Esophagus squamous epithelium (tissue), 5 donors: ENCODE measurements around the gene GATA5. TPM values are rescaled to one million over a fixed set of nuclear protein-coding genes. Genes with fewer than 3 reads are reported as not detected.

Experiments used
- DNase-seq: peaks from one replicate; lab custom pipeline; 2025; lab: John Stamatoyannopoulos, UW
- H3K27ac ChIP-seq, 4 donors: fragments of 200-600 bp; sonication (generic); one replicate each; pipeline ENCODE4 v1.5.1; 2016 to 2019; ENCODE audit warnings: mild to moderate bottlenecking in 1 of 4
- H3K27me3 ChIP-seq, 4 donors: fragments of 200-600 bp; sonication (generic); 1 replicate in 3 of 4; 2 replicates in 1 of 4; pipeline versions ENCODE4 v1.5.1 to v1.6.0; 2017 to 2021; ENCODE audit warnings: antibody characterized with exemption in 1 of 4
- H3K36me3 ChIP-seq, 3 donors: fragments of 200-600 bp; sonication (generic); one replicate each; pipeline ENCODE4 v1.5.1; 2016 to 2019
- H3K4me1 ChIP-seq, 3 donors: fragments of 200-600 bp; sonication (generic); one replicate each; pipeline ENCODE4 v1.5.1; 2017 to 2019
- H3K4me3 ChIP-seq, 4 donors: fragments of 200-600 bp; sonication (generic); 1 replicate in 3 of 4; 2 replicates in 1 of 4; pipeline ENCODE4 v1.5.1; 2016 to 2019; ENCODE audit warnings: mild to moderate bottlenecking in 2 of 4, moderate library complexity in 1 of 4
- H3K9me3 ChIP-seq, 3 donors: fragments of 200-600 bp; sonication (generic); one replicate each; pipeline ENCODE4 v1.5.1; 2016 to 2019
- CTCF ChIP-seq, 6 experiments: fragments of 450-650 bp in 4 of 6; fragments of 200-600 bp in 2 of 6; sonication (generic) in 2 of 6; IDR thresholded peaks; one replicate each; pipeline ENCODE4 v1.5.1; 2016 to 2019; ENCODE audit warnings: antibody characterized with exemption in 6 of 6, mild to moderate bottlenecking in 4 of 6, moderate library complexity in 4 of 6
- POLR2A ChIP-seq, 4 donors: fragments of 450-650 bp; IDR thresholded peaks; one replicate each; pipeline ENCODE4 v1.6.1; 2017; ENCODE audit warnings: antibody characterized with exemption in 4 of 4, mild to moderate bottlenecking in 4 of 4, moderate library complexity in 3 of 4
- WGBS, 2 donors: methylation state at CpG; one replicate each; pipeline ENCODE4 v1.1.5; 2018; 5-methylcytosine and 5-hydroxymethylcytosine counted together
- intact Hi-C: fragments of 100-400 bp; cut with DNase I; formaldehyde crosslinking; loops from one replicate; pipeline ENCODE4 v1.15.0; 2022
- total RNA-seq, 4 donors: library from RNA; depleted of rRNA; stranded (reverse); fragments of >200 nt; gene quantifications; one replicate each; pipeline ENCODE4 v1.1.0, GENCODE V29; 2016
- donor health status: DM: yes; HTN: yes; CAD: no.

Gene GATA5
- total RNA-seq: under 1 TPM in 2 of 4 donors, not detected in 2; 0.19 to 0.85 TPM

- Histone ChIP-seq H3K9me3 (no peaks in the 10 kb centered on the region), H3K36me3 (no peaks in the 10 kb centered on the region), H3K27me3 (peaks cover 32 to 95% (median 35%) of the 10 kb centered on the region in 4 donors), H3K4me1 (peaks cover 10 to 29% (median 21%) of the 10 kb centered on the region in 3 donors), H3K4me3 (peak within 1 kb of the TSS in 3 of 4 donors; percentile 16 to 58 (median 38)), H3K27ac (peak within 1 kb of the TSS in 1 of 4 donors; percentile 21)
- no peak for TF ChIP-seq CTCF (IDR thresholded peaks at IDR 0.05)
- TF ChIP-seq POLR2A (IDR thresholded peaks at IDR 0.05): no peak
- no CpG with 5 or more reads among the region's 37 CpGs for WGBS, 2 donors
- no peak for DNase-seq
- intact Hi-C loops: no loop called here
These were observed at the start of gene GATA5 for GRCh38 chr20:62475772-62476055. TSS of gene GATA5 (minus strand) at chr20:62475995. CDS start at chr20:62475521, 474 bp downstream.

GRCh38 chr20:62525014-62525413 is 49.2 kb upstream of the GATA5 start:
- Histone ChIP-seq H3K9me3 (no peaks in the 10 kb centered on the region), H3K36me3 (no peaks in the 10 kb centered on the region), H3K27ac (no peak overlapping the region), H3K27me3 (peaks cover 0 to 84% (median 0%) of the 10 kb centered on the region in 4 donors), H3K4me3 (no peak overlapping the region), H3K4me1 (peaks cover 0 to 16% (median 3%) of the 10 kb centered on the region in 3 donors)
- no peak for TF ChIP-seq CTCF (IDR thresholded peaks at IDR 0.05)
- TF ChIP-seq POLR2A (IDR thresholded peaks at IDR 0.05): no peak
- 71 to 86% methylated on average over 1 of the region's 15 CpGs for WGBS, 2 donors
- no peak for DNase-seq
- intact Hi-C loops: no loop called here

GRCh38 chr20:62524505-62524911 is 48.7 kb upstream of the GATA5 start:
- H3K27me3 ChIP-seq: peaks cover 0 to 84% (median 0%) of the 10 kb centered on the region in 4 donors
- TF ChIP-seq POLR2A (IDR thresholded peaks at IDR 0.05) (no peak), CTCF (IDR thresholded peaks at IDR 0.05) (no peak)

GRCh38 chr20:62523473-62524203 is 47.8 kb upstream of the GATA5 start:
- Histone ChIP-seq H3K27me3 (peaks cover 0 to 84% (median 0%) of the 10 kb centered on the region in 4 donors), H3K4me1 (peaks cover 0 to 16% (median 3%) of the 10 kb centered on the region in 3 donors), H3K4me3 (no peak overlapping the region), H3K36me3 (no peaks in the 10 kb centered on the region), H3K9me3 (no peaks in the 10 kb centered on the region), H3K27ac (no peak overlapping the region)
- DNase-seq: no peak
- WGBS, 2 donors: 13 to 23% methylated on average over 5 to 8 of the region's 26 CpGs
- intact Hi-C loops: no loop called here
- no peak for TF ChIP-seq CTCF (IDR thresholded peaks at IDR 0.05)
- no peak for TF ChIP-seq POLR2A (IDR thresholded peaks at IDR 0.05)

More at GRCh38 chr20:62524505-62524911, 48.7 kb upstream of the GATA5 start:
- intact Hi-C loops: no loop called here
- H3K4me3 ChIP-seq: no peak overlapping the region
- DNase-seq: no peak
- H3K36me3 ChIP-seq: no peaks in the 10 kb centered on the region
- no peak overlapping the region for H3K27ac ChIP-seq
- no peaks in the 10 kb centered on the region for H3K9me3 ChIP-seq
- H3K4me1 ChIP-seq: peaks cover 0 to 16% (median 3%) of the 10 kb centered on the region in 3 donors
- WGBS, 2 donors: 6 to 20% methylated on average over 7 to 8 of the region's 10 CpGs

GRCh38 chr20:62522748-62523396 is 47.1 kb upstream of the GATA5 start:
- H3K36me3 ChIP-seq: no peaks in the 10 kb centered on the region
- no peak overlapping the region for H3K4me3 ChIP-seq
- 59 to 75% methylated on average over 5 to 16 of the region's 18 CpGs for WGBS, 2 donors
- TF ChIP-seq CTCF (IDR thresholded peaks at IDR 0.05) (no peak), POLR2A (IDR thresholded peaks at IDR 0.05) (no peak)
- no peak overlapping the region for H3K27ac ChIP-seq
- no peaks in the 10 kb centered on the region for H3K9me3 ChIP-seq
- no peak for DNase-seq
- peaks cover 0 to 88% (median 0%) of the 10 kb centered on the region in 4 donors for H3K27me3 ChIP-seq
- peaks cover 0 to 16% (median 3%) of the 10 kb centered on the region in 3 donors for H3K4me1 ChIP-seq
- intact Hi-C loops: no loop called here
